Liver (tissue), 3 donors: ENCODE data around the gene KRTAP27-1.

ENCODE experiments used
- ATF3 ChIP-seq: IDR thresholded peaks from 2 replicates; pipeline ENCODE4 v1.6.1; 2016; ENCODE audit warnings: antibody characterized with exemption
- CTCF ChIP-seq: fragments of 150-350 bp; IDR thresholded peaks from 2 replicates; pipeline ENCODE4 v1.5.1; 2017; ENCODE audit warnings: improper control_type of control experiment, low read depth, low read length; ENCODE audit not compliant: missing input control
- GABPA ChIP-seq, 2 donors: IDR thresholded peaks in 1 of 2; conservative IDR thresholded peaks in 1 of 2; 2 replicates each; pipeline ENCODE4 v1.6.1; 2016; ENCODE audit warnings: antibody characterized with exemption in 2 of 2, mild to moderate bottlenecking in 1 of 2, moderate library complexity in 1 of 2
- JUND ChIP-seq, 2 donors: IDR thresholded peaks; 2 replicates each; pipeline ENCODE4 v1.6.1; 2016; ENCODE audit warnings: antibody characterized with exemption in 2 of 2
- NR2F2 ChIP-seq: IDR thresholded peaks from 2 replicates; pipeline ENCODE4 v1.6.1; 2016; ENCODE audit warnings: antibody characterized with exemption
- TAF1 ChIP-seq: conservative IDR thresholded peaks from 2 replicates; pipeline ENCODE4 v1.6.1; 2016; ENCODE audit warnings: antibody characterized with exemption, mild to moderate bottlenecking
- ZBTB33 ChIP-seq: IDR thresholded peaks from 2 replicates; pipeline ENCODE4 v1.6.1; 2016; ENCODE audit warnings: antibody characterized with exemption
- donor health status: healthy.
- donor health status: healthy.

- TF ChIP-seq CTCF (no peak), GABPA (IDR thresholded peaks at IDR 0.05 in 1 of 2, conservative IDR thresholded peaks at IDR 0.05 in 1 of 2) (no peak), TAF1 (no peak), ZBTB33 (no peak), ATF3 (no peak), NR2F2 (no peak), JUND (IDR thresholded peaks at IDR 0.05) (no peak)
Measured at GRCh38 chr21:30338717-30339116, 1.2 kb upstream of the KRTAP27-1 start.
